Uterus (tissue), 4 donors: ENCODE data around the gene DDX5. TPM values are rescaled to one million over a fixed set of nuclear protein-coding genes. Genes with fewer than 3 reads are reported as not detected.

ENCODE experiments used
- DNase-seq, 2 donors: peaks; one replicate each; pipeline ENCODE4 v3.0.0-alpha.2; 2019 to 2020
- H3K27ac ChIP-seq, 2 donors: fragments of 200-600 bp; sonication (generic); 1 replicate in 1 of 2; 2 replicates in 1 of 2; pipeline ENCODE4 v1.5.1; 2016 to 2018
- H3K27me3 ChIP-seq, 2 donors: fragments of 200-600 bp; sonication (generic); one replicate each; pipeline ENCODE4 v1.5.1; 2018 to 2019; ENCODE audit warnings: control low read depth in 1 of 2
- H3K36me3 ChIP-seq, 2 donors: fragments of 200-600 bp; sonication (generic); one replicate each; pipeline ENCODE4 v1.5.1; 2019; ENCODE audit warnings: control low read depth in 1 of 2
- H3K4me1 ChIP-seq, 2 donors: fragments of 200-600 bp; sonication (generic); one replicate each; pipeline ENCODE4 v1.5.1; 2018 to 2019; ENCODE audit warnings: control low read depth in 1 of 2
- H3K4me3 ChIP-seq, 2 donors: fragments of 200-600 bp; sonication (generic); 1 replicate in 1 of 2; 2 replicates in 1 of 2; pipeline ENCODE4 v1.5.1; 2018 to 2019; ENCODE audit warnings: mild to moderate bottlenecking in 1 of 2
- H3K9me3 ChIP-seq, 2 donors: fragments of 200-600 bp; sonication (generic); one replicate each; pipeline ENCODE4 v1.5.1; 2019; ENCODE audit warnings: control low read depth in 1 of 2
- CTCF ChIP-seq, 4 experiments: fragments of 200-600 bp in 2 of 4; fragments of 450-650 bp in 2 of 4; sonication (generic) in 2 of 4; IDR thresholded peaks; one replicate each; pipeline ENCODE4 v1.5.1; 2016 to 2019; ENCODE audit warnings: antibody characterized with exemption in 4 of 4, mild to moderate bottlenecking in 2 of 4, moderate library complexity in 1 of 4
- POLR2A ChIP-seq, 2 donors: fragments of 450-650 bp; IDR thresholded peaks; one replicate each; pipeline ENCODE4 v1.6.1; 2016; ENCODE audit warnings: antibody characterized with exemption in 2 of 2, mild to moderate bottlenecking in 1 of 2, moderate library complexity in 1 of 2
- intact Hi-C: fragments of 100-400 bp; cut with DNase I; formaldehyde crosslinking; loops from one replicate; pipeline ENCODE4 v1.15.1; 2023; ENCODE audit warnings: low total_unique reads
- total RNA-seq, 4 donors: library from RNA; depleted of rRNA in 3 of 4; stranded (reverse); fragments of >200 nt in 3 of 4; gene quantifications; one replicate each; pipeline versions ENCODE4 v1.1.0 to v1.2.4, GENCODE V29; 2014 to 2023
- donor health status: DM: yes; HTN: yes; CAD: no.

The DDX5 gene
- total RNA-seq, 4 donors from 2014 or later: 576 to 943 (median 602) TPM

DNA sequence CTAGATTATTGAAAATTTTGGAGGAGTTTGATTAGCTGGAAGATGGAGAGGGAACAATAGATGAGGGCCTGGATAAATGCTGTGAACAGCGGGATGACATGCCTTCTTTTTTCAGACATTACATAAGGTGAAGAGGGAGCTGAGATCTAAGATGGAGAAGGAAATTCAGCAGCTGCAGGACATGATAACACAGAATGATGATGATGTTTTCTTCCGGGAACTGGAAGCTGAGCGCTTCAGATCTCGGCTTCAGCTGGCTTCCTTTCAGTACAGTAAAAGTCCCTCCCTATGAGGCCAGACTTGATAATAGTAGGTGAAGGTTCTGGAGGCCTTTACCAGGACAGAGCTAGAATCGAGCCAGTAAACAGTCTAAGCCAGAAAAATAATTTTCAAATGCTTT, 31.4 kb upstream of the DDX5 start:
- no peaks in the 10 kb centered on the region for H3K27me3 ChIP-seq
- no peak overlapping the region for H3K4me3 ChIP-seq
- DNase-seq: no peak
- H3K4me1 ChIP-seq: no peaks in the 10 kb centered on the region
- intact Hi-C loops: no loop called here
- no peaks in the 10 kb centered on the region for H3K36me3 ChIP-seq
- no peak overlapping the region for H3K27ac ChIP-seq
- TF ChIP-seq CTCF (IDR thresholded peaks at IDR 0.05): no peak
- TF ChIP-seq POLR2A (IDR thresholded peaks at IDR 0.05): no peak
- H3K9me3 ChIP-seq: no peaks in the 10 kb centered on the region

- H3K27ac ChIP-seq: no peak overlapping the region
- DNase-seq: no peak
- intact Hi-C loops: no loop called here
- H3K9me3 ChIP-seq: no peaks in the 10 kb centered on the region
- no peak overlapping the region for H3K4me3 ChIP-seq
- H3K36me3 ChIP-seq: no peaks in the 10 kb centered on the region
- TF ChIP-seq POLR2A (IDR thresholded peaks at IDR 0.05): no peak
- TF ChIP-seq CTCF (IDR thresholded peaks at IDR 0.05): no peak
- no peaks in the 10 kb centered on the region for H3K4me1 ChIP-seq
- no peaks in the 10 kb centered on the region for H3K27me3 ChIP-seq
These were observed 30.8 kb upstream of the DDX5 start for GRCh38 chr17:64536913-64537312.

DNA sequence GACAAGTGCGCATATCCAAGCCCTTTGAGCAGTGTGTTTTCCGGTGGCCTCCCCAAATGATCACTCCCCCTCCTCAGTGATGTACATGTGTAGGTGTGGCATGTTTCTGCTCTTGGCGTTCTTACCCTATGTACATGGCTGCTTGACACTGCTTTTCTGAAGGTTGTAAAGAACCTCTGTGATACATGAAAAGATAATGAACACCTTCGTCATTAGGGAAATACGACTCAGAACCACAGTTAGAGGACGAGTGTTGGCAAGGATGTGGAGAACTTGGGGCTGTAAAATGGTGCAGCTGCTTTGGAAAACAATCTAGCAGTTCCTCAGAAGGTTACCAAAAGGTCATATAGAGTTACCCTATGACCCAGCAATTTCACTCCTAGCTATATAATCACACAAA, 29.3 kb upstream of the DDX5 start:
- no peak for DNase-seq
- intact Hi-C loops: no loop called here
- no peaks in the 10 kb centered on the region for H3K4me1 ChIP-seq
- H3K36me3 ChIP-seq: no peaks in the 10 kb centered on the region
- no peak overlapping the region for H3K27ac ChIP-seq
- no peak overlapping the region for H3K4me3 ChIP-seq
- no peaks in the 10 kb centered on the region for H3K27me3 ChIP-seq
- no peak for TF ChIP-seq CTCF (IDR thresholded peaks at IDR 0.05)
- no peak for TF ChIP-seq POLR2A (IDR thresholded peaks at IDR 0.05)
- no peaks in the 10 kb centered on the region for H3K9me3 ChIP-seq

- TF ChIP-seq CTCF (IDR thresholded peaks at IDR 0.05): no peak
- TF ChIP-seq POLR2A (IDR thresholded peaks at IDR 0.05): no peak
- intact Hi-C loops: no loop called here
- H3K4me3 ChIP-seq: no peak overlapping the region
- no peak overlapping the region for H3K27ac ChIP-seq
- no peaks in the 10 kb centered on the region for H3K9me3 ChIP-seq
- H3K27me3 ChIP-seq: no peaks in the 10 kb centered on the region
- no peak for DNase-seq
- no peaks in the 10 kb centered on the region for H3K4me1 ChIP-seq
- no peaks in the 10 kb centered on the region for H3K36me3 ChIP-seq
These were observed 28.1 kb upstream of the DDX5 start for GRCh38 chr17:64534187-64534586.

- no peaks in the 10 kb centered on the region for H3K36me3 ChIP-seq
- intact Hi-C loops: no loop called here
- no peak for DNase-seq
- no peaks in the 10 kb centered on the region for H3K4me1 ChIP-seq
- H3K27me3 ChIP-seq: no peaks in the 10 kb centered on the region
- no peak overlapping the region for H3K27ac ChIP-seq
- no peak for TF ChIP-seq CTCF (IDR thresholded peaks at IDR 0.05)
- TF ChIP-seq POLR2A (IDR thresholded peaks at IDR 0.05): no peak
- H3K9me3 ChIP-seq: no peaks in the 10 kb centered on the region
- no peak overlapping the region for H3K4me3 ChIP-seq
These were observed 27.7 kb upstream of the DDX5 start for GRCh38 chr17:64533784-64534183.
